HFFc6 (cell line): ENCODE measurements around the gene RBM20. TPM values are rescaled to one million over a fixed set of nuclear protein-coding genes. Genes with fewer than 3 reads are reported as not detected.

Experiments used
- DNase-seq: peaks from one replicate; pipeline ENCODE4 v3.0.0-alpha.2; 2018
- H3K27ac Mint-ChIP-seq: 2 replicates; pipeline ENCODE4 v1.8.0; 2020; ENCODE audit warnings: mild to moderate bottlenecking, mixed read lengths
- H3K27me3 Mint-ChIP-seq: 2 replicates; pipeline ENCODE4 v1.8.0; 2021; ENCODE audit warnings: mild to moderate bottlenecking, moderate library complexity, mixed read lengths; ENCODE audit not compliant: insufficient read depth
- H3K36me3 Mint-ChIP-seq: 2 replicates; pipeline ENCODE4 v1.8.0; 2021; ENCODE audit warnings: low read depth, mixed read lengths
- H3K4me1 Mint-ChIP-seq: 2 replicates; pipeline ENCODE4 v1.8.0; 2020; ENCODE audit warnings: low read depth, mixed read lengths
- H3K4me3 Mint-ChIP-seq: 2 replicates; pipeline ENCODE4 v1.8.0; 2020; ENCODE audit warnings: mild to moderate bottlenecking, moderate library complexity, mixed read lengths
- H3K9me3 Mint-ChIP-seq: 2 replicates; pipeline ENCODE4 v1.8.0; 2020; ENCODE audit warnings: mild to moderate bottlenecking, mixed read lengths
- total RNA-seq, 6 experiments: library from RNA; stranded (reverse); fragmentation: NEBNext Ultra II Directional; extraction: Animal tissue kit (Norgen Biotek cat#: 25700); gene quantifications; 2 replicates in 1 of 6; 3 replicates in 5 of 6; pipeline ENCODE4 v1.2.3, GENCODE V29; 2021
- TF ChIP-seq, protein P1 (sequence below): fragments of 200-600 bp; sonication (generic); IDR thresholded peaks from 2 replicates; pipeline ENCODE4 v1.5.0; 2021; ENCODE audit warnings: antibody characterized with exemption, mild to moderate bottlenecking

RBM20 gene
- total RNA-seq, 6 experiments from 2014 or later = not detected

DNA sequence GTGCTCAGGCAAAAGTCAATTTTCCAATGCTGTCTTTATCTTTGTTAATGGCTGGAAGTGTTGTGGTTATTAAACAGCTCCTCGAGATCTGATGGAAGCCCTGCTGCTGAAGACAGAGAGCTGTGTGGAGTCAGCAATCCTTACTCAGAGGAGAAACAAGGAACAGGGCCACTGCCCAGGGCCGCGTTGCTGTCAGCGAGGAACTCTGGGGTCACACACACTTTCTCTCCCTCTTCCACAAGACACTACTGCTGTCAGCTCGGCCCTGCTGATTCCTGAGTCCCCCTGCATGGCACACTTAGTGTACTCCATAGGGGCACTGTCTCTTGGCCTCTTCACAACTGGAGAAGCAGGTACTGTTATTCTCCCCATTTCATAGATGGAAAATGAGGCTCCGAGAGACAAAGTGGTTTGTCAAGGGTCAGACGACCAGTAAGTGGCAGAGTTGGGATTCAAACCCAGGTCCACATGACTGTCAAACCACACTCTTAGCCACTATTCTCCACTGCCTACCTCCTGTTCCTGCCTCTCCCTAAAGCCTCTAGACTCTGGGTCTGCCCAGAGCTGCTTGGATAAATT lies 198.3 kb downstream of the RBM20 start:
- H3K27ac Mint-ChIP-seq = no peak overlapping the region
- H3K27me3 Mint-ChIP-seq = peaks cover 16% of the 10 kb centered on the region
- no peaks in the 10 kb centered on the region for H3K4me1 Mint-ChIP-seq
- H3K36me3 Mint-ChIP-seq = no peaks in the 10 kb centered on the region
- TF ChIP-seq, protein P1, sequence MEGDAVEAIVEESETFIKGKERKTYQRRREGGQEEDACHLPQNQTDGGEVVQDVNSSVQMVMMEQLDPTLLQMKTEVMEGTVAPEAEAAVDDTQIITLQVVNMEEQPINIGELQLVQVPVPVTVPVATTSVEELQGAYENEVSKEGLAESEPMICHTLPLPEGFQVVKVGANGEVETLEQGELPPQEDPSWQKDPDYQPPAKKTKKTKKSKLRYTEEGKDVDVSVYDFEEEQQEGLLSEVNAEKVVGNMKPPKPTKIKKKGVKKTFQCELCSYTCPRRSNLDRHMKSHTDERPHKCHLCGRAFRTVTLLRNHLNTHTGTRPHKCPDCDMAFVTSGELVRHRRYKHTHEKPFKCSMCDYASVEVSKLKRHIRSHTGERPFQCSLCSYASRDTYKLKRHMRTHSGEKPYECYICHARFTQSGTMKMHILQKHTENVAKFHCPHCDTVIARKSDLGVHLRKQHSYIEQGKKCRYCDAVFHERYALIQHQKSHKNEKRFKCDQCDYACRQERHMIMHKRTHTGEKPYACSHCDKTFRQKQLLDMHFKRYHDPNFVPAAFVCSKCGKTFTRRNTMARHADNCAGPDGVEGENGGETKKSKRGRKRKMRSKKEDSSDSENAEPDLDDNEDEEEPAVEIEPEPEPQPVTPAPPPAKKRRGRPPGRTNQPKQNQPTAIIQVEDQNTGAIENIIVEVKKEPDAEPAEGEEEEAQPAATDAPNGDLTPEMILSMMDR = no peak
- H3K9me3 Mint-ChIP-seq = no peaks in the 10 kb centered on the region
- no peak overlapping the region for H3K4me3 Mint-ChIP-seq
- DNase-seq = no peak

DNA sequence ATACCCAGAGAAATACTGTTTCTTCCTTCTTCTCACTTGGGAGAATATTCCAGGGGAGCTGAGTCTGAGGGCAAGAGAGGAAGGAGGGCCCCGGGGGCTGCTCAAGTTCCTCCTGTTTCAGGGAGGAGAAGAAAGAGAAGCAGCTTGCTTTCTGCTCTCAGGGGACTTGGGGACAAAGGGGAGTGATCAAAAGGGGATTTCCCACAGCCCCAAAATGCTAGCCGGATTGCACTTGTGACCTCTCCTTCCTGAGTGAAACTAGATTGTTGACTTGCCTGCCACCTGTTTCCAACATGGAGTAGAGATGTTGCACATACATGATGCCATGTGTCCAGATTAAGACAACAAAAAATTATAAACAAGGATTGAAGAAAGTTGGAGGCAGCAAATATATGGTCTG lies 198.9 kb downstream of the RBM20 start:
- no peak overlapping the region for H3K27ac Mint-ChIP-seq
- no peaks in the 10 kb centered on the region for H3K36me3 Mint-ChIP-seq
- no peaks in the 10 kb centered on the region for H3K4me1 Mint-ChIP-seq

GRCh38 chr10:110843796-110844616 lies 199.9 kb downstream of the RBM20 start:
- peaks cover 25% of the 10 kb centered on the region for H3K27me3 Mint-ChIP-seq
- DNase-seq = no peak
- no peak overlapping the region for H3K27ac Mint-ChIP-seq
- TF ChIP-seq, protein P1 = no peak
- no peaks in the 10 kb centered on the region for H3K4me1 Mint-ChIP-seq
- H3K36me3 Mint-ChIP-seq = no peaks in the 10 kb centered on the region
- no peaks in the 10 kb centered on the region for H3K9me3 Mint-ChIP-seq
- no peak overlapping the region for H3K4me3 Mint-ChIP-seq

More for the DNA sequence above, 198.9 kb downstream of the RBM20 start:
- Mint-ChIP-seq H3K27me3 (peaks cover 17% of the 10 kb centered on the region), H3K4me3 (no peak overlapping the region), H3K9me3 (no peaks in the 10 kb centered on the region)
- DNase-seq = no peak
- TF ChIP-seq, protein P1 = no peak

DNA sequence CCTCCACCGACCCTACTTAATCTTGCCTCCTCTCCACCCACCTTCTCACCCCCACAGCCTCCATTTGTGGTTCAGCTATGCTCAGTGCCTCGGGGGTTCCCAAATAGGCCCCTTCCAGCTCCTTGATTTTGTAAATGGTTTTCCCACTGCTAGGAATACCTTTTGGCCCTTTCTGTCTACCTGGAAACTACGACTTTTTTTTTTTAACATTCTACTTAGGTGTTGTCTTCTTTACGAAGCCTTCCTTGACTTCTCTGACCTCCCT lies 200.4 kb downstream of the RBM20 start:
- H3K4me1 Mint-ChIP-seq = no peaks in the 10 kb centered on the region
- no peak for DNase-seq

DNA sequence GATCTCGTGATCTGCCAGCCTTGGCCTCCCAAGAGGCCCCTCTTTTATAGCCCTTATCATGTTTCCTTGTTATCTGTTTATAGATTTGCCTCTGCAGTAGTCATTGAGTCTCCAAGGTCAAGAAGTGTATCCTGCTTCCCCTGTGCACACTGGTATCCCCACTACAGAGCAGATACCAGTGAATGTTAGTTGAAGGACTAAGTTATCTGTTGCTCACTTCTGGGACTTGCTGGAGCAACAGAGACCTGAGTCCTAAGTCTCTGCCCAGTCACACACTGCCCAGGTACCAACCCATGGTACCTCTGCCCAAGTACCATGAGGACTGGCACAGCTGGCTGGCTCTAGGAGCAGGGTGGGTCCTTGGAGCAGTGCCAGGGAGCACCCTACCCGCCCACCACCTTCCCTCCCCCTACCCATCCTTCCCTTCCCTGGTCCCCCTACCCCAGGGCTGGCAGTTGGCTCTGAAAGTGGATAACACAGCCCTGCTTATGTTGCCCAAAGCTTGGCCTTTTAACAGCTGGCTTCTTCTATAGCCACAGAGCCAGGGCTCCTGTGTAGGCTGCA lies 201.1 kb downstream of the RBM20 start:
- no peaks in the 10 kb centered on the region for H3K36me3 Mint-ChIP-seq
- H3K27me3 Mint-ChIP-seq = peaks cover 23% of the 10 kb centered on the region
- DNase-seq = no peak
- H3K27ac Mint-ChIP-seq = no peak overlapping the region
- TF ChIP-seq, protein P1 = no peak
- no peaks in the 10 kb centered on the region for H3K9me3 Mint-ChIP-seq
- H3K4me1 Mint-ChIP-seq = no peaks in the 10 kb centered on the region
- H3K4me3 Mint-ChIP-seq = no peak overlapping the region

More for the DNA sequence above, 200.4 kb downstream of the RBM20 start:
- Mint-ChIP-seq H3K27ac (no peak overlapping the region), H3K27me3 (peaks cover 25% of the 10 kb centered on the region), H3K36me3 (no peaks in the 10 kb centered on the region), H3K9me3 (no peaks in the 10 kb centered on the region), H3K4me3 (no peak overlapping the region)
- TF ChIP-seq, protein P1 = no peak
